Suprapubic skin (tissue), 4 donors: ENCODE data around the gene ROBO1.

ENCODE experiments used
- CTCF ChIP-seq, 2 donors: fragments of 200-600 bp in 1 of 2; fragments of 450-650 bp in 1 of 2; sonication (generic) in 1 of 2; IDR thresholded peaks; one replicate each; pipeline ENCODE4 v1.5.1; 2016 to 2019; ENCODE audit warnings: antibody characterized with exemption in 2 of 2, mild to moderate bottlenecking in 1 of 2, moderate library complexity in 1 of 2
- POLR2A ChIP-seq, 2 donors: fragments of 450-650 bp; IDR thresholded peaks; one replicate each; pipeline ENCODE4 v1.6.1; 2017; ENCODE audit warnings: antibody characterized with exemption in 2 of 2, mild to moderate bottlenecking in 2 of 2, moderate library complexity in 2 of 2
- POLR2AphosphoS5 ChIP-seq, 3 donors: sonication (generic); formaldehyde crosslinking; IDR thresholded peaks; one replicate each; pipeline ENCODE4 v1.6.1; 2017; ENCODE audit warnings: antibody characterized with exemption in 3 of 3

DNA sequence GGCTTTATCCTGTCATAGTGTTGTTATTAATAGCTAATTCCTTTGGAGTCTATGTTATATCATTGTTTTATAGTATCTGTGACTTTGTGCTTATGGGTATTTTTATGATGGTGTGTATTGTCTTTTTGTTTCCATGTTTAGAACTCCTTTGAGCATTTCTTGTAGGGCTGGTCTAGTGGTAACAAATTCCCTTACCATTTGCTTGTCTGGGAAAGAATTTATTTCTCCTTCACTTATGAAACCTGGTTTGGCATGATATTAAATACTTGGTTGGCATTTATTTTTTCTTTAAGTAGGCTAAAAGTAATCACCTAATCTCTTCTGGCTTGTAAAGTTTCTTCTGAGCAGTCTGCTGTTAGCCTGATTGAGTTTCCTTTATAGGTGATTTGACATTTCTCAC is 47.7 kb upstream of the ROBO1 start:
- TF ChIP-seq CTCF (IDR thresholded peaks at IDR 0.05) = no peak
- no peak for TF ChIP-seq POLR2A (IDR thresholded peaks at IDR 0.05)
- TF ChIP-seq POLR2AphosphoS5 (IDR thresholded peaks at IDR 0.05) = no peak
